ENCODE measurements around the gene FAM237B. TPM values are rescaled to one million over a fixed set of nuclear protein-coding genes. Genes with fewer than 3 reads are reported as not detected.
"Not testable (repeated sequence)": the region's sequence is repeated elsewhere in the genome, so short reads cannot be mapped to it uniquely, and the experiment has no call there.

The FAM237B gene
- total and polyA plus RNA-seq, 2 donors (not counting 1 experiment from before 2014, with no cell fraction given) = not detected

DNA sequence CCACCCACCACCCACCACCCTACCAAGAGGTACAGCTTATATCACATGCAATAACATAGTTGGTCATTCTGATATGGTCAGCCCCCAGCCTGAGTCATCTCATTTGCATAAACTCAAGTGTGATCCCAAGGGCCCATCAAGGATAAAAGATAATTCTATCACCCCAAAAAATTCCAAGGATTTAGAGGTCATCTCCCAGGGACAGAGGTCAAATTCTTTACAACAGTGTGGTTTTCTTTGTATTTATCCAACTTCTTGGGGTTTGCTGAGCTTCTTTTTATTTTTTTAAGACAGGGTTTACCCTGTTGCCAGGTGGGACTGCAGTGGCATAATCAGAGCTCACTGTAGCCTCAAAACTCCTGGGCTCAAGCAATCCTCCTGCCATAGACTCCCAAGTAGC is 16.0 kb upstream of the FAM237B start:
- no peaks in the 10 kb centered on the region for H3K9me3 Mint-ChIP-seq (ENCODE audit: insufficient read depth)
- Histone ChIP-seq H3K27ac (ENCODE audit: low read length in 2 of 2) (no peak overlapping the region), H3K79me2 (ENCODE audit: control insufficient read depth, insufficient read depth, low read length) (no peaks in the 10 kb centered on the region), H3K9ac (ENCODE audit: low read length) (no peak overlapping the region), H2AFZ (ENCODE audit: insufficient read depth, low read depth, low read length, poor library complexity, severe bottlenecking) (no peak overlapping the region), H3K27me3 (replicated peaks in 1 of 4; ENCODE audit: control extremely low read depth in 1 of 4, control insufficient read depth in 3 of 4, insufficient read depth in 4 of 4, low read length in 3 of 4) (no peaks in the 10 kb centered on the region), H3K4me2 (replicated peaks; ENCODE audit: low read depth, low read length, poor library complexity, severe bottlenecking) (no peak overlapping the region), H3K9me3 (ENCODE audit: control extremely low read depth in 1 of 3, control insufficient read depth in 2 of 3, insufficient read depth in 1 of 3, low read length in 2 of 3) (peaks cover 0 to 5% (median 0%) of the 10 kb centered on the region in 3 donors), H4K20me1 (ENCODE audit: control insufficient read depth, insufficient read depth, low read length, poor library complexity, severe bottlenecking) (no peaks in the 10 kb centered on the region), H3K4me3 (ENCODE audit: control extremely low read depth in 1 of 5, extremely low read depth in 1 of 5, insufficient read depth in 1 of 5, low read depth in 2 of 5, low read length in 4 of 5) (no peak overlapping the region), H3K36me3 (replicated peaks in 1 of 2; ENCODE audit: control extremely low read depth in 1 of 2, control insufficient read depth in 1 of 2, extremely low read depth in 1 of 2, insufficient read depth in 2 of 2, low read length in 1 of 2) (no peaks in the 10 kb centered on the region), H3K4me1 (ENCODE audit: control insufficient read depth in 2 of 2, insufficient read depth in 2 of 2, low read length in 2 of 2) (no peaks in the 10 kb centered on the region)
- intact Hi-C loops (cut with micrococcal nuclease) = no loop called here
- ATAC-seq (ENCODE audit: low read depth) (no peak), DNase-seq (no peak)
- no peaks in the 10 kb centered on the region for H3K4me1 Mint-ChIP-seq
- TF ChIP-seq CTCF (IDR thresholded peaks at IDR 0.05) (no peak), EZH2 (IDR thresholded peaks at IDR 0.05; ENCODE audit: borderline replicate concordance, insufficient read depth, low read depth, low read length, poor library complexity, severe bottlenecking) (no peak)
- H3K27me3 Mint-ChIP-seq = peaks cover 4% of the 10 kb centered on the region
- H3K27ac Mint-ChIP-seq = no peak overlapping the region
- no peak overlapping the region for H3K4me3 Mint-ChIP-seq
- POLR2A ChIA-PET = no interaction called here
- CTCF ChIA-PET = interaction anchor here (0.8 kb wide), 1 partner anchor 9 kb away, joined by 3 read pairs; the partner anchor contains the start of gene GTPBP10

GRCh38 chr7:90334926-90335325 is 13.8 kb upstream of the FAM237B start:
- H3K9me3 Mint-ChIP-seq (ENCODE audit: insufficient read depth); H3K9me3 ChIP-seq (ENCODE audit: control extremely low read depth in 1 of 3, control insufficient read depth in 2 of 3, insufficient read depth in 1 of 3, low read length in 2 of 3); intact Hi-C loops (cut with micrococcal nuclease); ATAC-seq (ENCODE audit: low read depth); H3K4me3 ChIP-seq (ENCODE audit: control extremely low read depth in 1 of 5, extremely low read depth in 1 of 5, insufficient read depth in 1 of 5, low read depth in 2 of 5, low read length in 4 of 5); H3K27me3 ChIP-seq (replicated peaks in 1 of 4; ENCODE audit: control extremely low read depth in 1 of 4, control insufficient read depth in 3 of 4, insufficient read depth in 4 of 4, low read length in 3 of 4); H3K27ac ChIP-seq (ENCODE audit: low read length in 2 of 2); POLR2A ChIA-PET; H3K27ac Mint-ChIP-seq; H3K9ac ChIP-seq (ENCODE audit: low read length); H3K4me2 ChIP-seq (replicated peaks; ENCODE audit: low read depth, low read length, poor library complexity, severe bottlenecking); H3K36me3 ChIP-seq (replicated peaks in 1 of 2; ENCODE audit: control extremely low read depth in 1 of 2, control insufficient read depth in 1 of 2, extremely low read depth in 1 of 2, insufficient read depth in 2 of 2, low read length in 1 of 2); H3K79me2 ChIP-seq (ENCODE audit: control insufficient read depth, insufficient read depth, low read length); H3K27me3 Mint-ChIP-seq; H3K4me1 Mint-ChIP-seq; DNase-seq; H2AFZ ChIP-seq (ENCODE audit: insufficient read depth, low read depth, low read length, poor library complexity, severe bottlenecking); H3K4me3 Mint-ChIP-seq; H3K4me1 ChIP-seq (ENCODE audit: control insufficient read depth in 2 of 2, insufficient read depth in 2 of 2, low read length in 2 of 2); H4K20me1 ChIP-seq (ENCODE audit: control insufficient read depth, insufficient read depth, low read length, poor library complexity, severe bottlenecking): not testable (repeated sequence)
- WGBS (ENCODE audit: insufficient coverage) = 57% methylated on average over 1 of the region's 2 CpGs
- CTCF ChIA-PET = interaction anchor here (0.7 kb wide), 1 partner anchor 67 kb away, joined by 3 read pairs; no protein-coding TSS in a partner anchor
